ENCODE measurements around the gene CNIH1.

DNA sequence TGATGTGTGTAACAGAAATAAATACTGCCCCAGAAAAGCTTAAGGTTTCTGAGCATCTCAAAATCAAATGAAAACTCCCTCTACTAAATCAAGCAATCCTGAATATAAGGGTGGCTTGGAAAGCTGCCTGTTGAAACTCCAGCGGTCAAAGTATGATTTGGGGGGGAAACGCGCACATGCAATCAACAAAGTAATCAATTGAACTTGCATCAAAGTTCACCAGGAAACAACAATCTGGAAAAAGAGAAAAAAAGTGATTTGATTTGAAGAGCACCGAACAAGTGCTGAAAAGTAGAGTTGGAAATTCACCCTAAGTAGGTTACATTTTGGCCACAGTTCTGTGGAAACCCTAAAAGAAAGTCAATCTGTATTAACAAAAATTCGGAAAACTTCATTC, 700 bp downstream of the CNIH1 start:
- TF ChIP-seq POLR2A (IDR thresholded peaks at IDR 0.05) (no peak), EP300 (IDR thresholded peaks at IDR 0.05) (no peak)
- TF ChIP-seq, protein P1, sequence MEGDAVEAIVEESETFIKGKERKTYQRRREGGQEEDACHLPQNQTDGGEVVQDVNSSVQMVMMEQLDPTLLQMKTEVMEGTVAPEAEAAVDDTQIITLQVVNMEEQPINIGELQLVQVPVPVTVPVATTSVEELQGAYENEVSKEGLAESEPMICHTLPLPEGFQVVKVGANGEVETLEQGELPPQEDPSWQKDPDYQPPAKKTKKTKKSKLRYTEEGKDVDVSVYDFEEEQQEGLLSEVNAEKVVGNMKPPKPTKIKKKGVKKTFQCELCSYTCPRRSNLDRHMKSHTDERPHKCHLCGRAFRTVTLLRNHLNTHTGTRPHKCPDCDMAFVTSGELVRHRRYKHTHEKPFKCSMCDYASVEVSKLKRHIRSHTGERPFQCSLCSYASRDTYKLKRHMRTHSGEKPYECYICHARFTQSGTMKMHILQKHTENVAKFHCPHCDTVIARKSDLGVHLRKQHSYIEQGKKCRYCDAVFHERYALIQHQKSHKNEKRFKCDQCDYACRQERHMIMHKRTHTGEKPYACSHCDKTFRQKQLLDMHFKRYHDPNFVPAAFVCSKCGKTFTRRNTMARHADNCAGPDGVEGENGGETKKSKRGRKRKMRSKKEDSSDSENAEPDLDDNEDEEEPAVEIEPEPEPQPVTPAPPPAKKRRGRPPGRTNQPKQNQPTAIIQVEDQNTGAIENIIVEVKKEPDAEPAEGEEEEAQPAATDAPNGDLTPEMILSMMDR (IDR thresholded peaks at IDR 0.05), result no peak

All from ovary (tissue), 3 donors.